HK-2 (cell line): ENCODE measurements around the gene XK.
"Not testable (repeated sequence)": the region's sequence is repeated elsewhere in the genome, so short reads cannot be mapped to it uniquely, and the experiment has no call there.

Experiments
- DNase-seq: peaks from one replicate; pipeline ENCODE4 v3.0.0-alpha.2; 2018; ENCODE audit not compliant: unreplicated experiment

The XK gene, protein sequence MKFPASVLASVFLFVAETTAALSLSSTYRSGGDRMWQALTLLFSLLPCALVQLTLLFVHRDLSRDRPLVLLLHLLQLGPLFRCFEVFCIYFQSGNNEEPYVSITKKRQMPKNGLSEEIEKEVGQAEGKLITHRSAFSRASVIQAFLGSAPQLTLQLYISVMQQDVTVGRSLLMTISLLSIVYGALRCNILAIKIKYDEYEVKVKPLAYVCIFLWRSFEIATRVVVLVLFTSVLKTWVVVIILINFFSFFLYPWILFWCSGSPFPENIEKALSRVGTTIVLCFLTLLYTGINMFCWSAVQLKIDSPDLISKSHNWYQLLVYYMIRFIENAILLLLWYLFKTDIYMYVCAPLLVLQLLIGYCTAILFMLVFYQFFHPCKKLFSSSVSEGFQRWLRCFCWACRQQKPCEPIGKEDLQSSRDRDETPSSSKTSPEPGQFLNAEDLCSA

DNA sequence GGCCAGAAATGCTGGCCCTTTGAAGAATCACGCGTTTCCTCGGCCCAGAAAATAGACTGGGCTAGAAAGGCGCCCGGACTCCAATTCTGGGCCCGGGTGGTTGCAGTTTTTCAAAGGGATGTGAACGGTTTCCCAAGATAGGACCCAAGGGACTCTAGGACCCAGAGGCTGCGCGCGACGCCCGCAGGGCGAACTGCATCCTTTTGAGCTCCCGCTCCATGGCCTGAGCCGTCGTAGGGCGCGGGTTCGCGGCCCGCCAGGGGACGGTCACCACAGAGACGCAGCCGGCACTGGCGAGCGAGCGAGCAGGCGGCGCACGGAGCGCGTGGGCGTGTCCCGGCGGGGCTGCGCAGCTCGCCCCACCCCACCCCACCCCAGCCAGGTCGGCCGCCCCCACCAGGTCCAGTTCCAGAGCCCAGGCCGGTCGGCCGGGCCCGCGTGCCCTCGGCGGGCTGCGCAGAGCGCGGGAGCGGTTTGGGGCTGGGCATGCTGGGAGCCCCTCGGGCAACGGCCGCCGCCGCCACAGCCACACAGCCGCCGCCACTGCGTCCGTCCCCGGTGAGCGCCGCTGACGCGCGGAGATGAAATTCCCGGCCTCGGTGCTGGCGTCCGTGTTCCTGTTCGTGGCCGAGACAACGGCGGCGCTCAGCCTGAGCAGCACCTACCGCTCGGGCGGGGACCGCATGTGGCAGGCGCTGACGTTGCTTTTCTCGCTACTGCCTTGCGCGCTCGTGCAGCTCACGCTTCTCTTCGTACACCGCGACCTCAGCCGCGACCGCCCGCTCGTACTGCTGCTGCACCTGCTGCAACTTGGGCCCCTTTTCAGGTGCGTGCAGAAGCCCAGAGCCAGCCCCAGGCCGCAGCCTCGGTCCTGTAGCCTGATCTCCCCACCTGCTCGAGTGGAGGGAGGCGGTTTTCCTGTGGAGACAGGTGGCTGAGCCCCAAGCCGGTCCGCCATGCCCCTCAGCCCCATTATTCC lies at the start of gene XK:
XK (plus strand) TSS at position 411 of the 979 bp plus-strand sequence; CDS start at position 582, 171 bp downstream.
- DNase-seq: peak; percentile 66

DNA sequence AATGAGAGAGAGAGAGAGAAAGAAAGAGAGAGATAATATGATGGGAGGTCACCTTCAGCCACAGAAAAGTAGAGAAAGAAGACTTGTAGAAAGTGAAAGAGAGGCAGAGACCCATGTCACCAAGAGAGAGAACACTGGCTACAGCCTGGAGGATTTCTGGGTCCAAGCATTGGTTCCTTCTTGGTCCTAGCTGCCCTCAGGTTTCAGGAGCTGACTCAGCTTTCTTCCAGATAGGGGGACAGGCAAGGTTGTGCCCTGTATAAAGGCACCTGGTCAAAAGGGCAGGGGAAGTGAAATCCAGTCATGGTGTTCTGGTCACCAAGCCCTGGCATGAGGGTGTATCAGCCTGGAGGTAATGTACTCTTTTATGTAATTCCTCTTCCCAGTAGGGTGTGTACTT lies 47.5 kb upstream of the XK start:
- DNase-seq: no peak

DNA sequence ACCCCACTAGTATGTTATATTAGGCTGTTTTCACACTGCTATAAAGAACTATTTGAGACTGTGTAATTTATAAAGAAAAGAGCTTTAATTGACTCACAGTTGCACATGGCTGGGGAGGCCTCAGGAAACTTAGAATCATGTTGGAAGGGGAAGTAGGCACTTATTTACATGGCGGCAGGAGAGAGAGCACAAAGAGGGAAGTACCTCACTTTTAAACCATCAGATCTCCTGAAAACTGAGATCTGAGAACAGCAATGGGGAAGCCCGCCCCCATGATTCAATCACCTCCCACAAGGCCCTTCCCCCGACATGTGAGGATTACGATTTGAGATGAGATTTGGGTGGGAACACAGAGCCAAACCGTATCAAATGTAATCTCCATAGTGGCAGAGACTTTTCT lies 45.4 kb upstream of the XK start:
- no peak for DNase-seq

DNA sequence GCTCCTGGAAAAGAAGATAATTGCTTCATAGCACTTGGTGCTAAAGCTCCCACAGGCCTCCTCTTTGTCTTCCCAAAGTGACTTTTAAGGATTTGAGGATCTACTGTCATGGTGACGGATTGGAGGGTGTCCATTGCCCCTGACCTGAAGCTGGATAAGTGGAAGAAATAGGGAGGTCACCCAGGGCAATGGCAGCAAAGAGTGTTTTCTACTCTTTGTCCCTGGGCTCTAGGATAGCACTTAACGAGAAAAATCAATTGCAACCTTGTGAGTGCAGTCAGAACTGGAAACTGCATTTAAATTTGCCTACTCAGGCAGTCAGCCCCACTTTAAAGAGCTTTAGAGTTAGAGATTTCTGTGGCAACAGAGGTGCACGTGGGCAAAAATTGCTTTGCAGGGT lies 43.7 kb upstream of the XK start:
- DNase-seq: no peak

DNA sequence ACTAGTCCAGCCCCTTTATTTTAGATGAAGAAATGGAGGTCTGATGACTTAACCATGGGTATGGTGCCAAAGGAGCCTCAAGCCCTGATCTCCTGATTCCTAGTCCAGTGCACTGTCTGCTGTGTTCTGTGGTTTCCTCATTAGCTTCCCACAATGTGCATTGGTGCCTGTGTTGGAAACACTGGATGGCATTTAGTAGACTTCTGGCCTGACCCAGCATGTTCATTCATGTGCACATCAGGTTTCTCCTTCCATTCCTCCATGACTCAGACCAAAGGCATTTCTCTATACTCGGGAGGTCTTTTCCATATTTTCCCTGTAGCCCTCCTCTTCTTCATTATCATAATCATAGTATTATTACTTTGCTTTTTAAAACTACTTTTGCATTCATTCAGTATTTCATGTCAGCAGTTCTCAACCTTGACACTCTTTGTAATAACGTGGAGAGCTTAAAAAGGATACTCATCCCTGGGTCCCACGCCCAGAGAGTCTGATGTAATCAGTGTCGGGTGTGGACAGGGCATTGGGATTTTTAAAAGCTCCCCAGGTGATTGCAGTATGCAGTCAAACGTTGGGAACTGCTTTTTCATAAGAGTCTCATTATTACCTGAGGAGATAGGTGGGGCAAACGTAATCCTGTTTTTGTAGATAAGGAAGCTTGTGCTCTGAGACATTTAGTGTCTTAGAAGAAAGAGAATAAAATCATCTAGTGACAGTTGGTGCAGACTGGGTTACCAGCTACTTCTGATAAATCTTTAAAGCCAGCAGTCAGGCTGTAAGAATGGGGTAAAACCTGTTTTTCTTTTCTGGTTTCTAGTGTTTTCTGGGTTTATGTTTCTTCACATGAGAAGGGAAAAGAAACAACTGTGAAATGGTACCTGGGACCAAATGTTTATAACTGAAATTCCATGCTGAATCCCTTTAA lies 40.9 kb upstream of the XK start:
- DNase-seq: no peak

DNA sequence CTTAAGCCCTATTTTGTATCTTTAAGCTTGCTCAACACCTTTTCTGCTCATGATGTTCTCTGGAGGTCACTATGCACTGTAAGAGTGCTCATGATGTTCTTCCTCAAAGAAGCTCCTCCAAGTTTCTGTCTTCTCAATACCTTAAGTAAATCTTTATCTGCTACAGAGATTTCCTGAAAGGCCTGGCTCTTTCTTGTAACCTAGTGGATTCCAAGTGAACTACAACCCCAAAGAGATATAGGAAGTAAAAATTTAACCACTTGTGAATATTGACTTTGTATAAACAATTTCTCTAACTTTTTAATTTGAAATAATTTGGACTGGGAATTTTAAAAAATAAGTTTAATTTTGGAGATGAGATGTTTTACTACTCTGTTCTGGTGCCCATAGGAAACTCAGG lies 39.3 kb upstream of the XK start:
- no peak for DNase-seq

DNA sequence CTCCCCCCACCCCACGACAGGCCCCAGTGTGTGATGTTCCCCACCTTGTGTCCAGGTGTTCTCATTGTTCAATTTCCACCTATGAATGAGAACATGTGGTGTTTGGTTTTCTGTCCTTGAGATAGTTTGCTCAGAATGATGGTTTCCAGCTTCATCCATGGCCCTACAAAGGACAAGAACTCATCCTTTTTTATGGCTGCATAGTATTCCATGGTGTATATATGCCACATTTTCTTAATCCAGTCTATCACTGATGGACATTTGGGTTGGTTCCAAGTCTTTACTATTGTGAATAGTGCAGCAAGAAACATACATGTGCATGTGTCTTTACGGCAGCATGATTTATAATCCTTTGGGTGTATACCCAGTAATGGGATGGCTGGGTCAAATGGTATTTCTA lies 34.7 kb upstream of the XK start:
- not testable (repeated sequence) for DNase-seq

DNA sequence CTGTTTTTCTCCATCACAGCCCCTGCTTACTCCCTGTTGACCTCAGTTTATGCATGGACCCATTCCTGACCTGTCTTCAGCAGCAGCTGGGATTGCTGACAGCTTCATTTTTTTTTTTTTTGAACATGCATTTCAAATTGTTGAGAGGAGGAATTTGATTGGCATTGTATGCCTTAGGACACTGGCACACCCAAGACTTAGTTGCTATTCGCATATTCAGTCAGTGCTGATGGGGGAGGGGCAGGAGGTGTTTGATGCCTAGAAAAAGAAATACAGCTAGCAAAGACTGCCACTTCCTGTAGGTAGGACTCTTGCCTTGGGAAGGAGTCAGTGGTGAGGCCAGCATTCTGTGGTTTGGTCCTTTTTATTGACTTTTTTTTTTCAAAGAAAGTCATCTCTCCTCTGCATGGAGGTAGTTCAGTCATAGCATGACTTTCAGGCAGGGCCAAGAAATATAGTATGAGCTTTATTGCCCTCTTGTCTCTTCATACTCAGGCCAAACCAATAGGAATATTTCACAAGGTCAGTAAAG lies 33.6 kb upstream of the XK start:
- no peak for DNase-seq

DNA sequence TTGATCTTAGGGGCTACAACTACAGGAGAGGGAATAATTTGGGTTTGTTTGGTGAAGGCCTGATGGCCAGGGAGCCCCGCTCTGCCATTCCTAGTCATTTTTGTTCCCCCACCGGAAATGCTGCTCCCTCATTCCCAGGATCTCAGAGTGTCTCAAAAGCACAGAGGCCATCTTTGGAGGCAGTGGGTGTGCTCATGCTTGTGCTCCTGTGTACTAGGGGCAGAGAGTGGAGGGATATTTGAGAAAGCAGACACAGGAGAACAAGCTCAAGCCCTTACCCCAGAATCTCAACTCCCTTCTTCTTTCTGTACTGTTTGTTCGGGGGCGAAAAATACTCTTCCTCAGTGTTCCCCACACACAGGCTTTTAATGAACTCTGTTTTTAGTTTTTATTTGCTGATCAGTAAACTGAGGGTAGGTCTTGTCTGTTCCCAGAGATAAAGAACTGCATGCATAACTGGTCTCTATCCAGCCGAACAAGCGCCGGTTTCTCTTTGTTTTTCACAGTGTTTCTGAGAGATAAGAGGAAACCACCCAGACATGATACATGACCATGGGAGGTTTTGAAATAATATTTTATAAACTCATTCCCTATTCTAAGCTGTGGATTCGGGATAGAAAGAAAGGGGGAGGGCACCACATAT lies 32.9 kb upstream of the XK start:
- no peak for DNase-seq

DNA sequence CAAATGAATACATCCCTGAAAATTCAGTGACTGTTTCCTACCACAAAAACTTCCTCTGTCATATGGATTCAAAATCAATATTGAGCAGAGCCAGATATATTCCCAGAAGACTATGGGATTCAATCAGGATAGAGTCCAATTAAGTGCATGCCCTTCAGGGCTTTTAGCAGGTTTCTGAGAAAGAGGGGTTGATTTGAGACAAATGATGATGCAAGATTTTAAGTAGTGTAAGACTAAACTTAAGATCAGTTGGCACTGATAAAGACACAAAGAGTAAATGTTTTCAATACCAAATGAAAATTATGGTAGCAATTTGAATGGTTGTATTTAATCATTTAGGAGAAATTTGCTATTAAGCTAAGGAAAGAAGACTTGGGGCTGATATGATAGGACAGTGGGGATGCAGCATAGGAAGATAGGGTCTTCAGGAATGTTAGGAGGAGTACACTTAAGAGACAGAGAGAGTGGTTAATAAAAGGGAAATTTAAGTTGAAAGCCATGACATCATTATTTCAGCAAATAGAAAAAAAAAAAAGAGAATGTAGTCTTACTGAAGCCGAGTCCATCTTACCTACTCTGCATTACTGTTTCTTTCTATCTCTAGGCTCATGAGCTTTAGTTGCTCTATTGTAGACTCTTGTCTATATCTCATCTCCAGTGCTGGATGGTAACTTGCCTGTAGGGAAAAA lies 32.0 kb upstream of the XK start:
- DNase-seq: no peak

DNA sequence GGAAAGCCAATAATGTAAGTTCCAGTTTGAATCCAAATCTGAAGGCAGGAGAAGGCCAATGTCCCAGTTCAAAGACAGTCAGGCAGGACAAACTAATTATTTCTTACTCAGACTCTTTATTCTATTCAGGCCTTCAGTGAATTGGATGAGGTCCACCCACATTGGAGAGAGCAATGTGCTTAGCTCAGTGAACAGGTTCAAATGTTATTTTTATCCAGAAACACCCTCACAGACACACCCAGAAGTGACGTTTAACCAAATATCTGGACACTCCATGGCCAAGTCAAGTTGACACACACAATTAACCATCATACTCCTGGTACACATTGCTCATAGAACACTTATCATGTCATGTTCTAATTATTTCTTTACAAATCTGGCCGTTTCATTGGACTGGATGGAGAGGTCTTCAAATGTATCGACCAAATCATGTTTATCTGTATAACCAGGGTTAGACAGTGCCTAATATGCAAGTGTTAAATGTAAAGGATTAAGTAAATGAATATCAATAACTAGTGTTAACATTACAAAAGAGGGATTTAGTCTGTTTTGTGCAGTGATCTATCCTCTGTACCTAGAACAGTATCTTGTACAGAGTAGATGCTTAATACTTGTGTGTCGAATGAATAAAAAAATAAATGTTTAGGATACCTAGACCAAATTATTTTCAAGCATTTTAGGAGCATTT lies 27.1 kb upstream of the XK start:
- DNase-seq: no peak

DNA sequence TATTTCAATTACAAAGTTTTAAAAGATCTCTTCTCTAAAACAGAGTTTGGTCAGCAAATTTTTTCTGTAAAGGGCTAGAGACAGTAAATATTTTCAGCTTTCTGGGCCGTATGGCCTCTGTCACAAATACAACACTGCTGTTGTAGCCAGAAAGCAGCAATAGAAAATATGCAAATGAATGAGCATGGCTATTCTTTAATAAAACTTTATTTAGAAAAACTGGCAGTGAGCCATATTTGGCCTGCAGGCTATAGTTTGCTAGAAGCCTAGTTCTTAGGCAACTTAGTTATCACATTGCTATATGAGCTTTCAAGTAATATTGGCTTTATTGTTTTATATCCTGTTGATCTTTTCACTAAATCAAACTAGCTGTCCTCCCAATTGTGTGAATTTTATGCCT lies 26.5 kb upstream of the XK start:
- no peak for DNase-seq

DNA sequence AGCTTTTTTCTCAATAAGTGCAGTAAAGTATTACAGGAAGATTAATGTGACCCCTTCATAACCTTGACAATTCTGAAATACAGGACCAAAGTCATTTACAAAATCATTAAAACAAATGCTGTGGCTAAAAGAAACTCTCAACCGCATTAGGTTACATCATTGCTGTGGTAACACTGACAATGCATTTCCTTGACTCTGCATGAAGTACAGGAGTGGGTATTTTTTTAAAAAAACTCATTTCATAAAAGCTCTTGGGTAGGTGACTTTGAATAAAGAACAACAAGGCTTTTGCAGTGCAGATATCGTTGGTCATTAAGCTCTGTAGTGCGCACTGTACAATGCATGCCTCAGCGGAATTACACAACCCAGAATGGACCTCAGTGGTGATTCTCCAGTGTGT lies 23.4 kb upstream of the XK start:
- DNase-seq: no peak

DNA sequence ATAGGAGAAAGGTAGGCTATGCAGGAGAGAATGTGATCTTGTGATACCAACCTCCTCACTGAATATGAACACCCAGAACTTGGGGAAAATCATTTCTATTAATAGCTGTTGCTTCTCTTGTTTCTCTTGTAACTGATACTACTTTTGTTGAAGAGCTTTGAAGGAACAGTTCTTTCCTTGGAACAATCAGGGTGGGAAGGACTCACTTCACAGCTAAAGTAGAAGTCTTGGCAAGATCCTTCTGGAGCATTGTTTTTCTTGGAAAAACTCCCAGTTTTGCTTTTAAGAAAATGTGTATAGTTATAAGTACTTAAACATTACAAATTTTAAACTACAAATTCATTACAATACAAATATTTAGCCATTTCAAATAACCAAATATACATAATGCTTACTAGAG lies 19.1 kb upstream of the XK start:
- DNase-seq: no peak

DNA sequence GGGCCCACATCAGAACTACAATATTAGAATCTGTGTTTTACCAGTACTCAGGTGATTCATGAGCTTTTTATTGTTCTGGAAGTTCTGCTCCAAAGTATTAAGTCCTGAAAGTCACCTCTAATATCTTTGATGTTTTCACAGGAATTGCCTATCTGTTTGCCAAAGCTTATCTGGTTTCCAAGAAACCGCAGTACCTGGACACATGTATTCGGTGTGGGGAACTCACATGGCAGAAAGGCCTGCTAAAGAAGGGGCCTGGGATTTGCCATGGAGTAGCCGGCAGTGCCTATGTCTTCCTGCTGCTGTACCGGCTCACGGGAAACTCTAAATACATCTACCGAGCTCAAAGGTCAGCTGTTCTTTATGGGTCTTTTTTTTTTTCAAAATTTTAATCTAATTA lies 18.4 kb upstream of the XK start:
- no peak for DNase-seq

DNA sequence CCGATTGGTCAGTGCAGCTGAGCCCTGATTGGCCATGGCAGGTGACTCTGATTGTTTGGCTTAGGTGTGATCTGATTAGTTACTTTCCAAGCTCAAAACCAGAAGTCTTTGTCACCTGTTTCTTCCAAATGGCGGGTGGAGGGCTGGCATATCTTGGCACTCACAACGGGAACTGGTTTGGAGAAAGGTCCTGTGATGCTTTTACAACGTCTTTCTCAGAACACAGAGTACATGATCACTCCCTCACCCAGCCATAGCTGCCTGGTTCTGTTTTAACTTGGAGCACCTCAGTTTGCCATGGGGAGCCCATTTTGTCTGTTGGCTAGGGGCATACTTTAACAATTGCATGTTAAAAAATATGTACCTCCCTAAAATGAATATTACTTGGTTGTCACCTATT lies 13.0 kb upstream of the XK start:
- no peak for DNase-seq

DNA sequence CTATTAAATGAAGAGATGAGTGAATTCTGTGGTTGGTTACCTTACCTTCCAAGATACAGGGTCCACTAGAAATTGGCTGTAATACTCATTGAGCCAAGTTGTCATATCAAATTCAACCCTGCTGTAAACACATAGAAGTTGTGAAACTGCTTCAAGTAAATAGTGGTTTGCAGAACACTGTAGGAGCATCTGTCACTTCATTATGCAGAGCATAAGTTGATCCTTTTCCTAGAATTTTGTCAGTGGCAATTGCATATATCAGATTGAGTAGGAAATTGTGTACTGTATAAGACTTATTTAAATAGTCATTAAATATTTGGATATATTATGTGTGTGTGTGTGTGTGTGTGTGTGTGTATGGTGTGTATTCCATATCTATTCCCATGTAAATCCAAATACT lies 8.8 kb upstream of the XK start:
- no peak for DNase-seq

DNA sequence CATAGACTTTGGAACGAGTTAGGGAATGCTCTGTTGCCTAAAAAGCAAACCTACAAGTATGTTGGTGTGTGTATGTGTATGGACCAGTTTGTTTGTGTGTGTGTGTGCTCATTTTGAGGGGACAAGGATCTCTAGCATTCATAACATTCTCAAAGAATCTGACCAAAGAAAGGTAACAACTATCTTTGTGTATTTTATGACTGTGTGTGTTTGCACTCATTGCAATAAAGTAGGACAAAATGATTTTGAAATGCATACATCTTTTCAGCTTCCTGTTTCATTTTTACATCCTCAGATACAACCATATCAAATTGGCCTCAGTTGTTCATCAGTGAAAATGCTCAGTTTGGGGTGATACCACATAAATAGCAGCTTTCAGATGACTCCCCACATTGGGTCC lies 8.3 kb upstream of the XK start:
- no peak for DNase-seq

DNA sequence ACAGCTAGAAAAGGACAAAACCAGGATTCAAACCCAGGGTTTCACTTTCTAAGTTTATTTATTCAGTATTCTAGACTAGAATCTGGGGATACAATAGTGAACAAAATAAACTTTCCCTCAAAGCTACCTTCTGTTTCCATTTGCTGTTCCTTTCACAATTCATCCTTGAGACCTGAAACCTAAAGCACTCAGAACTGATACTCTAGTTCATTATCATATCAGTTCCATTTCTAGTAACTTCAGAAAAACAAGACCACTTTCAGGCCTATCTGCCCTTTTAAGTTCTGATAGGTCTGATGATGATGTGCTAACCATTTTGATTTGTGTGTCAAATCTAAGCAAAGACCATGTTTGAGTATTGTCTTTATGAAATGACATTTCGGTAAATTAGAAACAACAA lies 7.8 kb upstream of the XK start:
- no peak for DNase-seq

DNA sequence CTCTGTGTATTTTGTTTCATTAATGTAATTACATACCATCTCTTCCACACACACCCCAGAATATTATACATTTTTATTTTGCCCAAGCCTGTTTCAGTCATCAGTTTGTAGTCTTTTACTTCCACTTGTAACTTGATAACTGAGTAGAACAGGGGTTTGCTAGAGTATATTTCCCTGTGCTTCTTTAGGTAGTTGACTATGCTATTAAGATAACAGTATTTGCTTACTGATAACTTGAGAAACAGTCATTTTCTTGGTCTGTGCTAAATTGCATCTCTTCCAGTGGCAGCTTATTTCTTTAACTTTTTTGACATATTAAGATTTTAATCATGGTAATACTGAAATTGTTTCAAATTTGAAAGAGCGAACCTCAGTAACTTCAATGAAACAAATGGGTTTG lies 7.0 kb upstream of the XK start:
- DNase-seq: no peak
